ENCODE measurements around the gene TNNI3K.

TNNI3K gene, protein sequence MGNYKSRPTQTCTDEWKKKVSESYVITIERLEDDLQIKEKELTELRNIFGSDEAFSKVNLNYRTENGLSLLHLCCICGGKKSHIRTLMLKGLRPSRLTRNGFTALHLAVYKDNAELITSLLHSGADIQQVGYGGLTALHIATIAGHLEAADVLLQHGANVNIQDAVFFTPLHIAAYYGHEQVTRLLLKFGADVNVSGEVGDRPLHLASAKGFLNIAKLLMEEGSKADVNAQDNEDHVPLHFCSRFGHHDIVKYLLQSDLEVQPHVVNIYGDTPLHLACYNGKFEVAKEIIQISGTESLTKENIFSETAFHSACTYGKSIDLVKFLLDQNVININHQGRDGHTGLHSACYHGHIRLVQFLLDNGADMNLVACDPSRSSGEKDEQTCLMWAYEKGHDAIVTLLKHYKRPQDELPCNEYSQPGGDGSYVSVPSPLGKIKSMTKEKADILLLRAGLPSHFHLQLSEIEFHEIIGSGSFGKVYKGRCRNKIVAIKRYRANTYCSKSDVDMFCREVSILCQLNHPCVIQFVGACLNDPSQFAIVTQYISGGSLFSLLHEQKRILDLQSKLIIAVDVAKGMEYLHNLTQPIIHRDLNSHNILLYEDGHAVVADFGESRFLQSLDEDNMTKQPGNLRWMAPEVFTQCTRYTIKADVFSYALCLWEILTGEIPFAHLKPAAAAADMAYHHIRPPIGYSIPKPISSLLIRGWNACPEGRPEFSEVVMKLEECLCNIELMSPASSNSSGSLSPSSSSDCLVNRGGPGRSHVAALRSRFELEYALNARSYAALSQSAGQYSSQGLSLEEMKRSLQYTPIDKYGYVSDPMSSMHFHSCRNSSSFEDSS

DNA sequence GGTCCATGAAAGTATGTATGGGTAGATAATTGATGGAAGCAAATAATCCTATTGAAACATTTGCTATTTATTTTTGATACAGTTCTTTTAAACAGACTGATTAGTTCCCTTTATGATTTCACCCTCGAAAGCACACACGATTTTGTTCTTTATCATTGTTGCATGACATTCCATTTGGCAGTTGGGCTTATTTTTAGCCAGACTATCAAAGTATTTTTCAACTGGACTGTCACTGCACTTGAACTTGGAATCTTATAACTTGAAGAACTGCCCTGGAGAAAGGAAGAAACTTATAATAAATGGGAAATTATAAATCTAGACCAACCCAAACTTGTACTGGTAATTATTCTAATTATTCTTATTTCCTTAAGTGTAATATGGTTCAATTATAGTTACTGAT lies at the start of gene TNNI3K:
TSS of gene TNNI3K (plus strand) at position 235 of the 400 bp plus-strand sequence. CDS start at position 300, 65 bp downstream.
- H3K4me2 ChIP-seq (ENCODE audit: low read depth, low read length): no peak within 1 kb of the TSS
- TF ChIP-seq, protein P1, sequence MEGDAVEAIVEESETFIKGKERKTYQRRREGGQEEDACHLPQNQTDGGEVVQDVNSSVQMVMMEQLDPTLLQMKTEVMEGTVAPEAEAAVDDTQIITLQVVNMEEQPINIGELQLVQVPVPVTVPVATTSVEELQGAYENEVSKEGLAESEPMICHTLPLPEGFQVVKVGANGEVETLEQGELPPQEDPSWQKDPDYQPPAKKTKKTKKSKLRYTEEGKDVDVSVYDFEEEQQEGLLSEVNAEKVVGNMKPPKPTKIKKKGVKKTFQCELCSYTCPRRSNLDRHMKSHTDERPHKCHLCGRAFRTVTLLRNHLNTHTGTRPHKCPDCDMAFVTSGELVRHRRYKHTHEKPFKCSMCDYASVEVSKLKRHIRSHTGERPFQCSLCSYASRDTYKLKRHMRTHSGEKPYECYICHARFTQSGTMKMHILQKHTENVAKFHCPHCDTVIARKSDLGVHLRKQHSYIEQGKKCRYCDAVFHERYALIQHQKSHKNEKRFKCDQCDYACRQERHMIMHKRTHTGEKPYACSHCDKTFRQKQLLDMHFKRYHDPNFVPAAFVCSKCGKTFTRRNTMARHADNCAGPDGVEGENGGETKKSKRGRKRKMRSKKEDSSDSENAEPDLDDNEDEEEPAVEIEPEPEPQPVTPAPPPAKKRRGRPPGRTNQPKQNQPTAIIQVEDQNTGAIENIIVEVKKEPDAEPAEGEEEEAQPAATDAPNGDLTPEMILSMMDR (IDR thresholded peaks at IDR 0.05; ENCODE audit: low read length): no peak
- TF ChIP-seq EZH2 (optimal IDR thresholded peaks at IDR 0.05; ENCODE audit: low read depth, low read length): no peak
- no peak for TF ChIP-seq EZH2phosphoT487 (IDR thresholded peaks at IDR 0.05; ENCODE audit: low read length)
- no peak within 1 kb of the TSS for H3K9ac ChIP-seq (ENCODE audit: low read length)
- no peaks in the 10 kb centered on the region for H4K20me1 ChIP-seq (ENCODE audit: insufficient read depth, low read length)
- no peak within 1 kb of the TSS for H3K4me3 ChIP-seq (ENCODE audit: low read length)
- H3K36me3 ChIP-seq (replicated peaks; ENCODE audit: insufficient read depth, low read length): no peaks in the 10 kb centered on the region
- H3K9me2 ChIP-seq (replicated peaks; ENCODE audit: insufficient read depth, low read length): no peaks in the 10 kb centered on the region
- H3F3A ChIP-seq (ENCODE audit: insufficient read depth, low read length): no peaks in the 10 kb centered on the region
- H3K9me3 ChIP-seq (replicated peaks; ENCODE audit: insufficient read depth, low read length): no peaks in the 10 kb centered on the region
- DNase-seq: no peak
- H3K4me1 ChIP-seq (ENCODE audit: low read length): no peaks in the 10 kb centered on the region
- no peaks in the 10 kb centered on the region for H3K79me2 ChIP-seq (ENCODE audit: low read length)
- no peak within 1 kb of the TSS for H3K27ac ChIP-seq (ENCODE audit: low read length)
- H2AFZ ChIP-seq (ENCODE audit: low read length): no peak within 1 kb of the TSS
- no peaks in the 10 kb centered on the region for H3K27me3 ChIP-seq (replicated peaks; ENCODE audit: insufficient read depth, low read length)

DNA sequence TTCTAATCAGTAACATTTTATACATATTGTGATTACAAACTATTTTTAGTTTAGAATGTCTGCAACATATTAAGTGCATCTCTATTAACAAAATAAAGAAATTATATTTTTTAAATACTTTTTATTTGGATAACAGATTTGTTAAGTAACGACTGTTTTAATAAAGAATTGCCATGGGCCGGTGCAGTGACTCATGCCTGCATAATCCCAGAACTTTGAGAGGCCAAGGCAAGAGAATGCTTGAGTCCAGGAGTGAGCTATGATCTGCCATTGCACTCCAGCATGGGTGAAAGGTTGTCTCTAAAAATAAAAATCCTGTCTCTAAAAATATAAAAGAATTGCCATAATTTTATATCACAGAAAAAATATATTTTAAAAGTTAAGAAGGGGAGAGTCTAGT lies 41.3 kb upstream of the TNNI3K start:
- H3K36me3 ChIP-seq (replicated peaks; ENCODE audit: insufficient read depth, low read length): no peaks in the 10 kb centered on the region
- no peak overlapping the region for H3K9ac ChIP-seq (ENCODE audit: low read length)
- DNase-seq: no peak
- H3K27ac ChIP-seq (ENCODE audit: low read length): no peak overlapping the region
- no peaks in the 10 kb centered on the region for H3K9me2 ChIP-seq (replicated peaks; ENCODE audit: insufficient read depth, low read length)
- no peaks in the 10 kb centered on the region for H3K27me3 ChIP-seq (replicated peaks; ENCODE audit: insufficient read depth, low read length)
- H3K4me3 ChIP-seq (ENCODE audit: low read length): no peak overlapping the region
- TF ChIP-seq EZH2 (optimal IDR thresholded peaks at IDR 0.05; ENCODE audit: low read depth, low read length): no peak
- no peak for TF ChIP-seq EZH2phosphoT487 (IDR thresholded peaks at IDR 0.05; ENCODE audit: low read length)
- TF ChIP-seq, protein P1 (IDR thresholded peaks at IDR 0.05; ENCODE audit: low read length): no peak
- H3K9me3 ChIP-seq (replicated peaks; ENCODE audit: insufficient read depth, low read length): no peaks in the 10 kb centered on the region
- peaks cover 1% of the 10 kb centered on the region; the same call in 1 of the 2 replicates for H3K4me1 ChIP-seq (ENCODE audit: low read length)
- H2AFZ ChIP-seq (ENCODE audit: low read length): no peak overlapping the region
- H3K79me2 ChIP-seq (ENCODE audit: low read length): no peaks in the 10 kb centered on the region
- H3K4me2 ChIP-seq (ENCODE audit: low read depth, low read length): no peak overlapping the region
- H4K20me1 ChIP-seq (ENCODE audit: insufficient read depth, low read length): no peaks in the 10 kb centered on the region
- H3F3A ChIP-seq (ENCODE audit: insufficient read depth, low read length): peaks cover 4% of the 10 kb centered on the region

DNA sequence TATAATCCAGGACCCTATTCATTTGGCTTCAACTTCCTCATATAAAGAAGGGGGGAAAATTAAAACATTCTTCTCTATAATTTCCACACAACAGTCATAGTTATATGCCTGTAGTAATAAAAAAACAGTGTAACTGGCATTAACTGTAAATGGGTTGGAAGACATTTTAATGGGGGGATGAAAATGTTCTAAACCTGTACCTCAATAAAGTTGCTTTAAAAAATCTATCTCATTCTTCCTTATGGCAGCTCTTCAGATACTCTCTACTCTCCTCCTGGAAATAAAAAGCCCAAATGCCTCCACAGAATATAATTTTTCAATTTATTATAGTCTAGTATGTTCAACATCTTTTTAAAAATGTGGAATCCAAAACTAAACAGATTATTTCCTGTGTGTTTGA lies 39.8 kb upstream of the TNNI3K start:
- H3K4me2 ChIP-seq (ENCODE audit: low read depth, low read length): no peak overlapping the region
- TF ChIP-seq, protein P1 (IDR thresholded peaks at IDR 0.05; ENCODE audit: low read length): no peak
- no peak for TF ChIP-seq EZH2phosphoT487 (IDR thresholded peaks at IDR 0.05; ENCODE audit: low read length)
- no peak for TF ChIP-seq EZH2 (optimal IDR thresholded peaks at IDR 0.05; ENCODE audit: low read depth, low read length)
- no peak overlapping the region for H3K9ac ChIP-seq (ENCODE audit: low read length)
- H4K20me1 ChIP-seq (ENCODE audit: insufficient read depth, low read length): no peaks in the 10 kb centered on the region
- H3K27ac ChIP-seq (ENCODE audit: low read length): no peak overlapping the region
- H3K4me1 ChIP-seq (ENCODE audit: low read length): peaks cover 4% of the 10 kb centered on the region; the same call in 1 of the 2 replicates
- H3K27me3 ChIP-seq (replicated peaks; ENCODE audit: insufficient read depth, low read length): no peaks in the 10 kb centered on the region
- H3F3A ChIP-seq (ENCODE audit: insufficient read depth, low read length): peaks cover 4% of the 10 kb centered on the region
- no peaks in the 10 kb centered on the region for H3K9me2 ChIP-seq (replicated peaks; ENCODE audit: insufficient read depth, low read length)
- H2AFZ ChIP-seq (ENCODE audit: low read length): no peak overlapping the region
- no peaks in the 10 kb centered on the region for H3K36me3 ChIP-seq (replicated peaks; ENCODE audit: insufficient read depth, low read length)
- no peaks in the 10 kb centered on the region for H3K79me2 ChIP-seq (ENCODE audit: low read length)
- H3K4me3 ChIP-seq (ENCODE audit: low read length): no peak overlapping the region
- no peaks in the 10 kb centered on the region for H3K9me3 ChIP-seq (replicated peaks; ENCODE audit: insufficient read depth, low read length)
- DNase-seq: no peak
